Activated CD4-positive, alpha-beta T cell treated with anti-CD3 and anti-CD28 coated beads, Interleukin-2, amount 10 ng/mL, durations not matched to agents 7 days and 5 days (primary cell): ENCODE results near the gene OTUD5. TPM values are rescaled to one million over a fixed set of nuclear protein-coding genes. Genes with fewer than 3 reads are reported as not detected.

Experiments
- CTCF ChIA-PET: fragments of 350-600 bp; sonication (Branson Sonifier 250); formaldehyde crosslinking; loops from one replicate; lab custom pipeline; 2021; ENCODE audit warnings: antibody characterized with exemption; lab: Charles Lee
- POLR2A ChIA-PET: fragments of 350-600 bp; sonication (Branson Sonifier 250); formaldehyde crosslinking; loops from one replicate; lab custom pipeline; 2021; ENCODE audit warnings: antibody characterized with exemption; lab: Charles Lee
- DNase-seq: peaks from one replicate; pipeline ENCODE4 v3.0.0-alpha.2; 2020
- H3K27ac Mint-ChIP-seq: one replicate; pipeline ENCODE4 v1.8.0; 2021; ENCODE audit warnings: mild to moderate bottlenecking, moderate library complexity, mixed read lengths
- H3K27me3 Mint-ChIP-seq: one replicate; pipeline ENCODE4 v1.8.0; 2021; ENCODE audit warnings: mixed read lengths
- H3K36me3 Mint-ChIP-seq: one replicate; pipeline ENCODE4 v1.8.0; 2021; ENCODE audit warnings: low read depth, mixed read lengths
- H3K4me1 Mint-ChIP-seq: one replicate; pipeline ENCODE4 v1.8.0; 2021; ENCODE audit warnings: mixed read lengths
- H3K4me3 Mint-ChIP-seq: one replicate; pipeline ENCODE4 v1.8.0; 2021; ENCODE audit warnings: mild to moderate bottlenecking, moderate library complexity, mixed read lengths
- H3K9me3 Mint-ChIP-seq: one replicate; pipeline ENCODE4 v1.8.0; 2021; ENCODE audit warnings: mixed read lengths
- total RNA-seq, 2 experiments: library from RNA; stranded (reverse); gene quantifications; one replicate each; pipeline ENCODE4 v1.2.3, GENCODE V29; 2021

The OTUD5 gene
- total RNA-seq, 2 experiments from 2014 or later: 49.0 to 54.1 TPM

GRCh38 chrX:48913605-48914366 lies 43.6 kb downstream of the OTUD5 start:
- H3K4me1 Mint-ChIP-seq: peaks cover 52% of the 10 kb centered on the region
- H3K36me3 Mint-ChIP-seq: peaks cover 57% of the 10 kb centered on the region
- DNase-seq: no peak
- no peaks in the 10 kb centered on the region for H3K9me3 Mint-ChIP-seq
- H3K27ac Mint-ChIP-seq: peak overlapping the region; percentile 73
- ChIA-PET POLR2A (no interaction called here), CTCF (no interaction called here)
- peak overlapping the region; percentile 99 for H3K4me3 Mint-ChIP-seq
- H3K27me3 Mint-ChIP-seq: no peaks in the 10 kb centered on the region

- DNase-seq: peak; percentile 90
- Mint-ChIP-seq H3K27ac (peak within 1 kb of the TSS; percentile 91), H3K4me3 (peak within 1 kb of the TSS; percentile 82), H3K36me3 (peaks cover 39% of the 10 kb centered on the region), H3K27me3 (no peaks in the 10 kb centered on the region), H3K9me3 (no peaks in the 10 kb centered on the region), H3K4me1 (peaks cover 50% of the 10 kb centered on the region)
- ChIA-PET POLR2A (interaction anchor here (0.6 to 2.3 kb wide), 8 partner anchors 14 to 255 kb away, joined by 3 to 6 read pairs (median 4); partner anchors contain the start of genes PQBP1 and TIMM17B), CTCF (interaction anchor here (0.6 to 1.1 kb wide), 2 partner anchors 29 to 221 kb away, joined by 3 read pairs; no protein-coding TSS in a partner anchor)
Observed at GRCh38 chrX:48911412-48912182, 45.8 kb downstream of the OTUD5 start, which contains the start of gene SLC35A2. TSS of gene SLC35A2 (minus strand) at chrX:48911646. CDS start at chrX:48911636, 10 bp downstream.

GRCh38 chrX:48910926-48911411 lies 46.4 kb downstream of the OTUD5 start:
- ChIA-PET CTCF (no interaction called here), POLR2A (interaction anchor here (1.1 to 2.3 kb wide), 3 partner anchors 13 to 26 kb away, joined by 5 to 6 read pairs (median 6); partner anchors contain the start of genes PQBP1 and TIMM17B)
- no peaks in the 10 kb centered on the region for H3K27me3 Mint-ChIP-seq
- no peaks in the 10 kb centered on the region for H3K9me3 Mint-ChIP-seq
- DNase-seq: no peak
- peaks cover 33% of the 10 kb centered on the region for H3K36me3 Mint-ChIP-seq
- H3K4me1 Mint-ChIP-seq: peaks cover 50% of the 10 kb centered on the region
- H3K27ac Mint-ChIP-seq: peak overlapping the region; percentile 91
- H3K4me3 Mint-ChIP-seq: peak overlapping the region; percentile 82

GRCh38 chrX:48909703-48910294 lies 47.6 kb downstream of the OTUD5 start:
- no peak overlapping the region for H3K27ac Mint-ChIP-seq
- POLR2A ChIA-PET: no interaction called here
- no peak for DNase-seq
- peaks cover 23% of the 10 kb centered on the region for H3K36me3 Mint-ChIP-seq
- no peaks in the 10 kb centered on the region for H3K9me3 Mint-ChIP-seq
- H3K27me3 Mint-ChIP-seq: no peaks in the 10 kb centered on the region
- CTCF ChIA-PET: no interaction called here
- H3K4me1 Mint-ChIP-seq: peaks cover 43% of the 10 kb centered on the region
- H3K4me3 Mint-ChIP-seq: no peak overlapping the region

- no peaks in the 10 kb centered on the region for H3K9me3 Mint-ChIP-seq
- no peak overlapping the region for H3K27ac Mint-ChIP-seq
- H3K36me3 Mint-ChIP-seq: peaks cover 16% of the 10 kb centered on the region
- ChIA-PET CTCF (no interaction called here), POLR2A (no interaction called here)
- no peak for DNase-seq
- no peaks in the 10 kb centered on the region for H3K27me3 Mint-ChIP-seq
- no peak overlapping the region for H3K4me3 Mint-ChIP-seq
- peaks cover 32% of the 10 kb centered on the region for H3K4me1 Mint-ChIP-seq
Observed at GRCh38 chrX:48908600-48908999, 48.8 kb downstream of the OTUD5 start.

GRCh38 chrX:48905090-48905790 lies 52.2 kb downstream of the OTUD5 start:
- Mint-ChIP-seq H3K36me3 (peaks cover 13% of the 10 kb centered on the region), H3K4me3 (no peak overlapping the region), H3K27me3 (no peaks in the 10 kb centered on the region), H3K9me3 (no peaks in the 10 kb centered on the region), H3K27ac (no peak overlapping the region), H3K4me1 (peaks cover 2% of the 10 kb centered on the region)
- no peak for DNase-seq
- ChIA-PET POLR2A (no interaction called here), CTCF (interaction anchor here (1.0 kb wide), 1 partner anchor 41 kb away, joined by 3 read pairs; no protein-coding TSS in a partner anchor)

- no peak overlapping the region for H3K4me3 Mint-ChIP-seq
- no peaks in the 10 kb centered on the region for H3K27me3 Mint-ChIP-seq
- H3K4me1 Mint-ChIP-seq: no peaks in the 10 kb centered on the region
- CTCF ChIA-PET: interaction anchor here (1.1 kb wide), 1 partner anchor 12 kb away, joined by 4 read pairs; no protein-coding TSS in a partner anchor
- H3K9me3 Mint-ChIP-seq: no peaks in the 10 kb centered on the region
- no peak overlapping the region for H3K27ac Mint-ChIP-seq
- POLR2A ChIA-PET: no interaction called here
- peaks cover 15% of the 10 kb centered on the region for H3K36me3 Mint-ChIP-seq
- no peak for DNase-seq
Observed at GRCh38 chrX:48904626-48905025, 52.8 kb downstream of the OTUD5 start.

GRCh38 chrX:48904180-48904579 lies 53.2 kb downstream of the OTUD5 start:
- DNase-seq: no peak
- Mint-ChIP-seq H3K9me3 (no peaks in the 10 kb centered on the region), H3K36me3 (peaks cover 18% of the 10 kb centered on the region), H3K4me3 (no peak overlapping the region), H3K4me1 (no peaks in the 10 kb centered on the region), H3K27me3 (no peaks in the 10 kb centered on the region), H3K27ac (no peak overlapping the region)
- POLR2A ChIA-PET: no interaction called here
- CTCF ChIA-PET: interaction anchor here (1.1 kb wide), 1 partner anchor 12 kb away, joined by 4 read pairs; no protein-coding TSS in a partner anchor

- no peaks in the 10 kb centered on the region for H3K9me3 Mint-ChIP-seq
- H3K27ac Mint-ChIP-seq: peak overlapping the region; percentile 5
- POLR2A ChIA-PET: no interaction called here
- DNase-seq: no peak
- no peaks in the 10 kb centered on the region for H3K27me3 Mint-ChIP-seq
- H3K4me3 Mint-ChIP-seq: no peak overlapping the region
- peaks cover 18% of the 10 kb centered on the region for H3K36me3 Mint-ChIP-seq
- CTCF ChIA-PET: interaction anchor here (1.1 kb wide), 1 partner anchor 11 kb away, joined by 4 read pairs; no protein-coding TSS in a partner anchor
- H3K4me1 Mint-ChIP-seq: no peaks in the 10 kb centered on the region
Observed at GRCh38 chrX:48903290-48903689, 54.1 kb downstream of the OTUD5 start.

- H3K27ac Mint-ChIP-seq: no peak overlapping the region
- no peak for DNase-seq
- H3K9me3 Mint-ChIP-seq: no peaks in the 10 kb centered on the region
- ChIA-PET POLR2A (no interaction called here), CTCF (no interaction called here)
- H3K4me1 Mint-ChIP-seq: no peaks in the 10 kb centered on the region
- H3K4me3 Mint-ChIP-seq: no peak overlapping the region
- no peaks in the 10 kb centered on the region for H3K27me3 Mint-ChIP-seq
- H3K36me3 Mint-ChIP-seq: peaks cover 18% of the 10 kb centered on the region
Observed at GRCh38 chrX:48902776-48903175, 54.6 kb downstream of the OTUD5 start.

- H3K27ac Mint-ChIP-seq: peak overlapping the region; percentile 62
- peaks cover 18% of the 10 kb centered on the region for H3K36me3 Mint-ChIP-seq
- H3K4me1 Mint-ChIP-seq: peaks cover 1% of the 10 kb centered on the region
- no peak overlapping the region for H3K4me3 Mint-ChIP-seq
- POLR2A ChIA-PET: no interaction called here
- no peaks in the 10 kb centered on the region for H3K27me3 Mint-ChIP-seq
- CTCF ChIA-PET: no interaction called here
- H3K9me3 Mint-ChIP-seq: no peaks in the 10 kb centered on the region
- no peak for DNase-seq
Observed at GRCh38 chrX:48902135-48902534, 55.3 kb downstream of the OTUD5 start.

GRCh38 chrX:48901069-48901468 lies 56.3 kb downstream of the OTUD5 start:
- H3K9me3 Mint-ChIP-seq: no peaks in the 10 kb centered on the region
- H3K4me3 Mint-ChIP-seq: no peak overlapping the region
- no peak overlapping the region for H3K27ac Mint-ChIP-seq
- peaks cover 9% of the 10 kb centered on the region for H3K4me1 Mint-ChIP-seq
- DNase-seq: no peak
- H3K27me3 Mint-ChIP-seq: no peaks in the 10 kb centered on the region
- CTCF ChIA-PET: no interaction called here
- POLR2A ChIA-PET: no interaction called here
- H3K36me3 Mint-ChIP-seq: peaks cover 18% of the 10 kb centered on the region
